Esophagus muscularis mucosa (tissue), 4 donors: ENCODE data around the gene GPS2.

Experiments used
- CTCF ChIP-seq, 3 experiments: fragments of 200-600 bp in 2 of 3; fragments of 450-650 bp in 1 of 3; sonication (generic) in 2 of 3; IDR thresholded peaks; one replicate each; pipeline ENCODE4 v1.5.1; 2017 to 2019; ENCODE audit warnings: antibody characterized with exemption in 3 of 3, mild to moderate bottlenecking in 2 of 3, moderate library complexity in 1 of 3
- EP300 ChIP-seq: sonication (generic); formaldehyde crosslinking; IDR thresholded peaks from one replicate; pipeline ENCODE4 v1.6.1; 2017; ENCODE audit warnings: antibody characterized with exemption
- POLR2A ChIP-seq: fragments of 450-650 bp; IDR thresholded peaks from one replicate; pipeline ENCODE4 v1.6.1; 2017; ENCODE audit warnings: antibody characterized with exemption, moderate library complexity, mild to moderate bottlenecking, low read depth
- POLR2AphosphoS5 ChIP-seq, 2 donors: sonication (generic); formaldehyde crosslinking; IDR thresholded peaks; one replicate each; pipeline ENCODE4 v1.6.1; 2017; ENCODE audit warnings: antibody characterized with exemption in 2 of 2

- no peak for TF ChIP-seq CTCF (IDR thresholded peaks at IDR 0.05)
- TF ChIP-seq POLR2AphosphoS5 (IDR thresholded peaks at IDR 0.05): no peak
- TF ChIP-seq EP300: no peak
- TF ChIP-seq POLR2A: no peak
Observed at GRCh38 chr17:7330638-7331015, 15.5 kb upstream of the GPS2 start.
